HepG2 (cell line): Measurements from ENCODE around the gene UQCRHL. TPM values are rescaled to one million over a fixed set of nuclear protein-coding genes. Genes with fewer than 3 reads are reported as not detected.
A peak's percentile ranks its signal among the peaks of the same experiment; 100 is the strongest.

Source experiments
- CBFB ChIP-seq: sonication (generic); formaldehyde crosslinking; IDR thresholded peaks from 2 replicates; pipeline ENCODE4 v1.4.0; 2020; ENCODE audit warnings: missing genetic modification reagents
- YEATS2 ChIP-seq: sonication (generic); formaldehyde crosslinking; IDR thresholded peaks from 2 replicates; pipeline ENCODE4 v1.4.0; 2020; ENCODE audit warnings: missing genetic modification reagents, borderline replicate concordance
- ZFP62 ChIP-seq: sonication (generic); formaldehyde crosslinking; IDR thresholded peaks from 2 replicates; pipeline ENCODE4 v1.4.0; 2020; ENCODE audit warnings: missing genetic modification reagents
- ZNF138 ChIP-seq: sonication (generic); formaldehyde crosslinking; IDR thresholded peaks from 2 replicates; pipeline ENCODE4 v1.5.0; 2020; ENCODE audit warnings: mild to moderate bottlenecking, low read depth, missing genetic modification reagents
- ZNF720 ChIP-seq: sonication (generic); formaldehyde crosslinking; IDR thresholded peaks from 2 replicates; pipeline ENCODE4 v1.4.0; 2020; ENCODE audit warnings: missing genetic modification reagents
- ZNF850 ChIP-seq: sonication (generic); formaldehyde crosslinking; conservative IDR thresholded peaks from 2 replicates; pipeline ENCODE4 v1.9.0; 2021; ENCODE audit warnings: mild to moderate bottlenecking, missing genetic modification reagents
- polyA plus RNA-seq, 8 experiments: library from polyadenylated mRNA; depleted of rRNA in 3 of 8; stranded (reverse) in 7 of 8; unstranded in 1 of 8; fragments of >200 nt; fragmentation: Illumina TruSeq in 4 of 8; extraction: Trizol in 4 of 8; gene quantifications; 2 replicates each; pipeline versions ENCODE4 v1.2.1 to v1.2.3, GENCODE V29; 2011 to 2016; ENCODE audit warnings: low read depth in 4 of 8, missing spikeins in 1 of 8, mixed read lengths in 1 of 8; ENCODE audit not compliant: insufficient read depth in 1 of 8
- total RNA-seq, 5 experiments: library from RNA; depleted of rRNA; stranded (reverse); fragments of >200 nt; fragmentation: Illumina TruSeq; extraction: Trizol; gene quantifications; 2 replicates each; pipeline ENCODE4 v1.2.3, GENCODE V29; 2016; ENCODE audit warnings: low read depth in 1 of 5
- TF ChIP-seq, protein P1 (sequence below): sonication (generic); formaldehyde crosslinking; IDR thresholded peaks from one replicate; pipeline ENCODE4 v1.5.1; 2020; ENCODE audit warnings: mild to moderate bottlenecking, missing genetic modification reagents; ENCODE audit errors: not compliant biosample characterization
- TF ChIP-seq, protein P2 (sequence below), 2 experiments: sonication (generic) in 1 of 2; formaldehyde crosslinking in 1 of 2; IDR thresholded peaks; 2 replicates each; pipeline versions ENCODE4 v1.5.1 to v1.6.1; 2011 to 2020; ENCODE audit warnings: borderline replicate concordance in 1 of 2, low read depth in 1 of 2, low read length in 1 of 2, mild to moderate bottlenecking in 1 of 2, missing genetic modification reagents in 1 of 2, moderate library complexity in 1 of 2
- TF ChIP-seq, protein P3 (sequence below): sonication (generic); formaldehyde crosslinking; conservative IDR thresholded peaks from 2 replicates; pipeline ENCODE4 v1.4.0; 2020; ENCODE audit warnings: missing genetic modification reagents
- TF ChIP-seq, protein P4 (sequence below): sonication (generic); formaldehyde crosslinking; IDR thresholded peaks from 2 replicates; pipeline ENCODE4 v1.4.0; 2020; ENCODE audit warnings: mild to moderate bottlenecking, missing genetic modification reagents

Gene UQCRHL
- total and polyA plus RNA-seq, 2 of the 13 experiments (the other 11 are each of a cell fraction or from before 2014, with no cell fraction given), result 1.8 to 2.3 TPM

- TF ChIP-seq, protein P1, sequence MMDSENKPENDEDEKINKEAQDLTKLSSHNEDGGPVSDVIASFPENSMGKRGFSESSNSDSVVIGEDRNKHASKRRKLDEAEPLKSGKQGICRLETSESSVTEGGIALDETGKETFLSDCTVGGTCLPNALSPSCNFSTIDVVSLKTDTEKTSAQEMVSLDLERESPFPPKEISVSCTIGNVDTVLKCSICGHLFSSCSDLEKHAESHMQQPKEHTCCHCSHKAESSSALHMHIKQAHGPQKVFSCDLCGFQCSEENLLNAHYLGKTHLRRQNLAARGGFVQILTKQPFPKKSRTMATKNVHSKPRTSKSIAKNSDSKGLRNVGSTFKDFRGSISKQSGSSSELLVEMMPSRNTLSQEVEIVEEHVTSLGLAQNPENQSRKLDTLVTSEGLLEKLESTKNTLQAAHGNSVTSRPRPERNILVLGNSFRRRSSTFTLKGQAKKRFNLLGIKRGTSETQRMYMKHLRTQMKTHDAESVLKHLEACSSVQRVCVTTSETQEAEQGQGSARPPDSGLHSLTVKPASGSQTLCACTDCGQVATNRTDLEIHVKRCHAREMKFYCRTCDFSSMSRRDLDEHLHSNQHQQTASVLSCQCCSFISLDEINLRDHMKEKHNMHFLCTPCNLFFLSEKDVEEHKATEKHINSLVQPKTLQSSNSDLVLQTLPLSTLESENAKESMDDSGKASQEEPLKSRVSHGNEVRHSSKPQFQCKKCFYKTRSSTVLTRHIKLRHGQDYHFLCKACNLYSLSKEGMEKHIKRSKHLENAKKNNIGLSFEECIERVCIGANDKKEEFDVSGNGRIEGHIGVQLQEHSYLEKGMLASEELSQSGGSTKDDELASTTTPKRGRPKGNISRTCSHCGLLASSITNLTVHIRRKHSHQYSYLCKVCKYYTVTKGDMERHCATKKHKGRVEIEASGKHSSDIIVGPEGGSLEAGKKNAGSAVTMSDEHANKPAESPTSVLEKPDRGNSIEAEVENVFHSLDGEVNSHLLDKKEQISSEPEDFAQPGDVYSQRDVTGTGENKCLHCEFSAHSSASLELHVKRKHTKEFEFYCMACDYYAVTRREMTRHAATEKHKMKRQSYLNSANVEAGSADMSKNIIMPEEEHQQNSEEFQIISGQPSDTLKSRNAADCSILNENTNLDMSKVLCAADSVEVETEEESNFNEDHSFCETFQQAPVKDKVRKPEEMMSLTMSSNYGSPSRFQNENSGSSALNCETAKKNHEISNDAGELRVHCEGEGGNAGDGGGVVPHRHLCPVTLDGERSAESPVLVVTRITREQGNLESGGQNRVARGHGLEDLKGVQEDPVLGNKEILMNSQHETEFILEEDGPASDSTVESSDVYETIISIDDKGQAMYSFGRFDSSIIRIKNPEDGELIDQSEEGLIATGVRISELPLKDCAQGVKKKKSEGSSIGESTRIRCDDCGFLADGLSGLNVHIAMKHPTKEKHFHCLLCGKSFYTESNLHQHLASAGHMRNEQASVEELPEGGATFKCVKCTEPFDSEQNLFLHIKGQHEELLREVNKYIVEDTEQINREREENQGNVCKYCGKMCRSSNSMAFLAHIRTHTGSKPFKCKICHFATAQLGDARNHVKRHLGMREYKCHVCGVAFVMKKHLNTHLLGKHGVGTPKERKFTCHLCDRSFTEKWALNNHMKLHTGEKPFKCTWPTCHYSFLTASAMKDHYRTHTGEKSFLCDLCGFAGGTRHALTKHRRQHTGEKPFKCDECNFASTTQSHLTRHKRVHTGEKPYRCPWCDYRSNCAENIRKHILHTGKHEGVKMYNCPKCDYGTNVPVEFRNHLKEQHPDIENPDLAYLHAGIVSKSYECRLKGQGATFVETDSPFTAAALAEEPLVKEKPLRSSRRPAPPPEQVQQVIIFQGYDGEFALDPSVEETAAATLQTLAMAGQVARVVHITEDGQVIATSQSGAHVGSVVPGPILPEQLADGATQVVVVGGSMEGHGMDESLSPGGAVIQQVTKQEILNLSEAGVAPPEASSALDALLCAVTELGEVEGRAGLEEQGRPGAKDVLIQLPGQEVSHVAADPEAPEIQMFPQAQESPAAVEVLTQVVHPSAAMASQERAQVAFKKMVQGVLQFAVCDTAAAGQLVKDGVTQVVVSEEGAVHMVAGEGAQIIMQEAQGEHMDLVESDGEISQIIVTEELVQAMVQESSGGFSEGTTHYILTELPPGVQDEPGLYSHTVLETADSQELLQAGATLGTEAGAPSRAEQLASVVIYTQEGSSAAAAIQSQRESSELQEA (CRISPR knock-in tag), result no peak
- TF ChIP-seq ZFP62 (CRISPR knock-in tag) (no peak), ZNF850 (CRISPR knock-in tag) (no peak), YEATS2 (no peak), ZNF138 (CRISPR knock-in tag) (0 out of 2 replicates have a peak, but pooled peaks have one; percentile 10), CBFB (no peak), ZNF720 (no peak)
- TF ChIP-seq, protein P2, sequence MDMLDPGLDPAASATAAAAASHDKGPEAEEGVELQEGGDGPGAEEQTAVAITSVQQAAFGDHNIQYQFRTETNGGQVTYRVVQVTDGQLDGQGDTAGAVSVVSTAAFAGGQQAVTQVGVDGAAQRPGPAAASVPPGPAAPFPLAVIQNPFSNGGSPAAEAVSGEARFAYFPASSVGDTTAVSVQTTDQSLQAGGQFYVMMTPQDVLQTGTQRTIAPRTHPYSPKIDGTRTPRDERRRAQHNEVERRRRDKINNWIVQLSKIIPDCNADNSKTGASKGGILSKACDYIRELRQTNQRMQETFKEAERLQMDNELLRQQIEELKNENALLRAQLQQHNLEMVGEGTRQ (IDR thresholded peaks at IDR 0.05; ENCODE audit: low read depth, low read length), result no peak
- TF ChIP-seq, protein P2 (CRISPR knock-in tag; IDR thresholded peaks at IDR 0.05; ENCODE audit: borderline replicate concordance), result no peak
- TF ChIP-seq, protein P3, sequence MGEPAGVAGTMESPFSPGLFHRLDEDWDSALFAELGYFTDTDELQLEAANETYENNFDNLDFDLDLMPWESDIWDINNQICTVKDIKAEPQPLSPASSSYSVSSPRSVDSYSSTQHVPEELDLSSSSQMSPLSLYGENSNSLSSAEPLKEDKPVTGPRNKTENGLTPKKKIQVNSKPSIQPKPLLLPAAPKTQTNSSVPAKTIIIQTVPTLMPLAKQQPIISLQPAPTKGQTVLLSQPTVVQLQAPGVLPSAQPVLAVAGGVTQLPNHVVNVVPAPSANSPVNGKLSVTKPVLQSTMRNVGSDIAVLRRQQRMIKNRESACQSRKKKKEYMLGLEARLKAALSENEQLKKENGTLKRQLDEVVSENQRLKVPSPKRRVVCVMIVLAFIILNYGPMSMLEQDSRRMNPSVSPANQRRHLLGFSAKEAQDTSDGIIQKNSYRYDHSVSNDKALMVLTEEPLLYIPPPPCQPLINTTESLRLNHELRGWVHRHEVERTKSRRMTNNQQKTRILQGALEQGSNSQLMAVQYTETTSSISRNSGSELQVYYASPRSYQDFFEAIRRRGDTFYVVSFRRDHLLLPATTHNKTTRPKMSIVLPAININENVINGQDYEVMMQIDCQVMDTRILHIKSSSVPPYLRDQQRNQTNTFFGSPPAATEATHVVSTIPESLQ, result no peak
- TF ChIP-seq, protein P4, sequence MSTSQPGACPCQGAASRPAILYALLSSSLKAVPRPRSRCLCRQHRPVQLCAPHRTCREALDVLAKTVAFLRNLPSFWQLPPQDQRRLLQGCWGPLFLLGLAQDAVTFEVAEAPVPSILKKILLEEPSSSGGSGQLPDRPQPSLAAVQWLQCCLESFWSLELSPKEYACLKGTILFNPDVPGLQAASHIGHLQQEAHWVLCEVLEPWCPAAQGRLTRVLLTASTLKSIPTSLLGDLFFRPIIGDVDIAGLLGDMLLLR (CRISPR knock-in tag), result no peak
Measured at GRCh38 chr1:15848143-15848928, 40.9 kb upstream of the UQCRHL start (continued).
